ENCODE measurements around the gene COMT.

GRCh38 chr22:19988331-19988808, 46.8 kb downstream of the COMT start:
- TF ChIP-seq EZH2phosphoT487 (IDR thresholded peaks at IDR 0.05; ENCODE audit: insufficient read depth, low read depth) (no peak), EZH2 (IDR thresholded peaks at IDR 0.05; ENCODE audit: insufficient read depth, poor library complexity, severe bottlenecking) (no peak)
